K562 (cell line): ENCODE data around the gene ADPRHL1. TPM values are rescaled to one million over a fixed set of nuclear protein-coding genes. Genes with fewer than 3 reads are reported as not detected.

Experiments
- ATAC-seq: fragments of 200-7000 bp; cut with Tn5 transposase; 3 replicates; pipeline ENCODE4 v1.9.1; 2020; ENCODE audit warnings: moderate library complexity
- BruUV-seq: library from RNA; stranded (reverse); fragments of 400-500 nt; replicated peaks from 2 replicates; lab custom pipeline; 2021; lab: Mats Ljungman, UMichigan
- CTCF ChIA-PET: fragments of 300-600 bp; formaldehyde crosslinking; extraction: SDS; loops from one replicate; lab custom pipeline; 2021; ENCODE audit warnings: low intra/inter-chr PET ratio; lab: Yijun Ruan, JAX
- POLR2A ChIA-PET: fragments of 300-600, 350-650 bp; sonication (Branson Sonifier 250); formaldehyde crosslinking; extraction: SDS; loops from one replicate; lab custom pipeline; 2021; ENCODE audit warnings: antibody characterized with exemption, inconsistent platforms; lab: Yijun Ruan, JAX
- DNase-seq, 4 experiments: peaks; one replicate each; pipeline versions ENCODE4 v3.0.0 to v3.0.0-alpha.2; 2011 to 2018; ENCODE audit warnings: low spot score in 3 of 4, mixed read lengths in 3 of 4; ENCODE audit errors: extremely low read depth in 1 of 4
- FAIRE-seq: peaks from 2 replicates; lab custom pipeline; 2011; peaks lifted over from hg19 to GRCh38; lab: Jason Lieb, UNC
- H2AFZ ChIP-seq: 2 replicates; pipeline ENCODE4 v1.6.0; 2011; ENCODE audit warnings: low read depth, low read length, control low read depth, inconsistent platforms
- H3K27ac ChIP-seq: fragments of 200-600 bp; 3 replicates; pipeline ENCODE4 v1.8.0; 2011; ENCODE audit warnings: low read depth, mild to moderate bottlenecking, control low read depth, inconsistent platforms, low read length, moderate library complexity, mixed read lengths; ENCODE audit errors: extremely low read depth
- H3K27me3 ChIP-seq, 2 experiments: fragments of 300-600 bp in 1 of 2; 2 replicates in 1 of 2; 3 replicates in 1 of 2; pipeline versions ENCODE4 v1.6.0 to v1.8.0; 2011; ENCODE audit warnings: inconsistent platforms in 2 of 2, low read length in 2 of 2, mild to moderate bottlenecking in 1 of 2, mixed read lengths in 1 of 2, moderate library complexity in 1 of 2; ENCODE audit not compliant: control insufficient read depth in 2 of 2, insufficient read depth in 2 of 2
- H3K36me3 ChIP-seq: fragments of 300-600 bp; 3 replicates; pipeline ENCODE4 v1.8.0; 2011; ENCODE audit warnings: mild to moderate bottlenecking, low read length, inconsistent platforms; ENCODE audit not compliant: control insufficient read depth, insufficient read depth
- H3K4me1 ChIP-seq, 2 experiments: fragments of 200-600 bp in 1 of 2; replicated peaks in 1 of 2; 2 replicates in 1 of 2; 3 replicates in 1 of 2; pipeline versions ENCODE4 v1.5.1 to v1.8.0; 2011; ENCODE audit warnings: inconsistent platforms in 2 of 2, low read length in 2 of 2, mild to moderate bottlenecking in 1 of 2, mixed read lengths in 1 of 2, moderate library complexity in 1 of 2; ENCODE audit not compliant: control insufficient read depth in 2 of 2, insufficient read depth in 2 of 2
- H3K4me2 ChIP-seq: 2 replicates; pipeline ENCODE4 v1.6.1; 2011; ENCODE audit warnings: low read length, control low read depth, inconsistent platforms, mixed read lengths; ENCODE audit not compliant: insufficient read depth
- H3K4me3 ChIP-seq: fragments of 200-600 bp; sonication (generic), shearing (Covaris generic); 2 replicates; pipeline ENCODE4 v1.5.1; 2016; ENCODE audit warnings: control low read depth, inconsistent platforms
- H3K79me2 ChIP-seq: fragments of 200-600 bp; 3 replicates; pipeline ENCODE4 v1.8.0; 2011; ENCODE audit warnings: low read length, inconsistent platforms; ENCODE audit not compliant: control insufficient read depth, insufficient read depth
- H3K9ac ChIP-seq, 2 experiments: 2 replicates each; pipeline versions ENCODE4 v1.6.0 to v1.6.1; 2011; ENCODE audit warnings: low read depth in 2 of 2, low read length in 2 of 2, control low read depth in 1 of 2, inconsistent platforms in 1 of 2, mild to moderate bottlenecking in 1 of 2, mixed read lengths in 1 of 2; ENCODE audit not compliant: insufficient read depth in 1 of 2
- H3K9me1 ChIP-seq: one replicate; pipeline ENCODE4 v1.6.0; 2011; ENCODE audit warnings: inconsistent platforms, mild to moderate bottlenecking, low read length, moderate library complexity; ENCODE audit not compliant: control insufficient read depth, insufficient read depth
- H3K9me3 ChIP-seq: replicated peaks from 2 replicates; pipeline ENCODE4 v1.5.1; 2011; ENCODE audit warnings: low read depth, low read length, inconsistent platforms; ENCODE audit not compliant: control insufficient read depth, insufficient read depth
- H4K20me1 ChIP-seq: replicated peaks from 2 replicates; pipeline ENCODE4 v1.6.1; 2011; ENCODE audit warnings: low read length, inconsistent platforms, mixed read lengths; ENCODE audit not compliant: control insufficient read depth, insufficient read depth
- ESRRA ChIP-seq: fragments of 450-650 bp; IDR thresholded peaks from 2 replicates; pipeline ENCODE4 v1.6.1; 2014; ENCODE audit warnings: low read depth, mild to moderate bottlenecking, moderate library complexity, borderline replicate concordance
- L3MBTL2 ChIP-seq: fragments of 450-650 bp; IDR thresholded peaks from 2 replicates; pipeline ENCODE4 v1.6.1; 2016; ENCODE audit warnings: mild to moderate bottlenecking, moderate library complexity
- WGBS: fragments of 100-300 bp; shearing (Covaris generic); methylation state at CpG from one replicate; pipeline ENCODE4 v1.1.6; 2016; ENCODE audit warnings: low coverage, mixed read lengths; ENCODE audit not compliant: insufficient coverage; ENCODE audit errors: missing lambda C conversion rate; 5-methylcytosine and 5-hydroxymethylcytosine counted together
- in situ Hi-C: fragments of 300-500 bp; cut with MboI; formaldehyde crosslinking; loops from 4 replicates; pipeline ENCODE4 v1.15.0; 2018; ENCODE audit warnings: inconsistent platforms, mixed read lengths
- intact Hi-C: fragments of 100-400 bp; cut with micrococcal nuclease; formaldehyde crosslinking; loops from 2 replicates; pipeline ENCODE4 v1.14.2; 2022
- polyA plus RNA-seq, 8 experiments: library from polyadenylated mRNA; depleted of rRNA in 4 of 8; stranded (reverse) in 5 of 8; unstranded in 3 of 8; fragments of >200 nt; fragmentation: Nextera tagmentation in 2 of 8; fragmentation: Illumina TruSeq in 1 of 8; extraction: Ambion mirVana in 2 of 8; extraction: Trizol in 1 of 8; gene quantifications; 2 replicates each; pipeline versions ENCODE4 v1.2.1 to v1.2.3, GENCODE V29; 2011 to 2014; ENCODE audit warnings: inconsistent platforms in 1 of 8, missing spikeins in 1 of 8
- total RNA-seq, 7 experiments: library from RNA; depleted of rRNA in 6 of 7; stranded (reverse); fragments of >200 nt in 6 of 7; fragmentation: Illumina TruSeq in 2 of 7; extraction: Trizol in 2 of 7; gene quantifications; 2 replicates each; pipeline versions ENCODE4 v1.2.1 to v1.2.3, GENCODE V29; 2011 to 2021; ENCODE audit warnings: low replicate concordance in 1 of 7
- TF ChIP-seq, protein P1 (sequence below): sonication (generic); formaldehyde crosslinking; IDR thresholded peaks from 2 replicates; pipeline ENCODE4 v1.9.0; 2022; ENCODE audit warnings: mild to moderate bottlenecking, missing genetic modification reagents
- TF ChIP-seq, protein P2 (sequence below): sonication (generic); formaldehyde crosslinking; IDR thresholded peaks from 2 replicates; pipeline ENCODE4 v1.9.0; 2022; ENCODE audit warnings: mild to moderate bottlenecking, missing genetic modification reagents
- TF ChIP-seq, protein P3 (sequence below): fragments of 450-650 bp; formaldehyde crosslinking; conservative IDR thresholded peaks from 2 replicates; pipeline ENCODE4 v1.4.0; 2022; ENCODE audit warnings: mild to moderate bottlenecking, missing genetic modification characterization
- TF ChIP-seq, protein P4 (sequence below): fragments of 200-800 bp; sonication (Bioruptor generic); IDR thresholded peaks from 2 replicates; pipeline ENCODE4 v1.6.1; 2017; ENCODE audit warnings: missing genetic modification characterization, missing compliant biosample characterization

ADPRHL1 gene
- total and polyA plus RNA-seq, 9 of the 15 experiments (the other 6 are each of a cell fraction or from before 2014, with no cell fraction given) = 0.06 to 0.76 (median 0.37) TPM; not detected in 1

DNA sequence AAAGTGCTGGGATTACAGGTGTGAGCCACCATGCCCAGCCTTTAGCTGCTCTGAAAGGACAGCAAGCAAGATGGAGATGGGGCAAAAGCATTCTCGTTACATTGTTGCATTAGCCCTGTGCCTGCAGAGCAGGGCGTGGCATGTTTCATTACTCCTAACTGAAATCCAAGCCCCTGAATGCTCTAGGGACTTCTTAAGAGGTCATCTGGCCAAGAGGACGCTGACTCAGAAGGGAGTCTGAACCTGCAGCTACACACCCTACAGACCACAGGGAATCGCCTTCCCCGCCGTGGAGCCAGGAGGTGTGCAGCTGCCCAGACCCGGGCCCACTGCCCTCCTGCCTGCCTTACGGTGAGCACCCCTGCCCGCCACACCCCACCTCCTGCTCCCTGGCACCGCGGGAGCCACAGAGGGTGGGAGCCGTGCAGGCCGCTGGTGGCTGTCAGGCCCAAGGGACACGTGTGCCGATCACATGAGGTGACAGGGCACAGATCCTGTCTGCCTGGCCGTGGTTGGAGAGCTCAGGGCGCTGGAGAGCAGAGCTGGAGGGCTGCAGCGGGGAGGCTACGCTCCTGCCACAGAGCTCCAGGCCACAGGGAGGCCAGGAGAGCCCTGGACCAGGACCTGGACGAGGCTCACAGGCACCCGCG lies 27.2 kb downstream of the ADPRHL1 start:
- in situ Hi-C loops = no loop called here

More for the DNA sequence above, 27.2 kb downstream of the ADPRHL1 start:
- peaks cover 10 to 67% of the 10 kb centered on the region in 2 experiments; a peak in 4 of 5 replicates for H3K27me3 ChIP-seq
- no peaks in the 10 kb centered on the region for H3K9me3 ChIP-seq
- peaks cover 4% of the 10 kb centered on the region; the same call in 1 of the 2 replicates for H4K20me1 ChIP-seq
- H3K4me3 ChIP-seq = no peak overlapping the region
- intact Hi-C loops = no loop called here
- 18% methylated on average over 15 of the region's 22 CpGs for WGBS
- ATAC-seq = peak; percentile 19; the same call in 2 of the 3 replicates
- no peaks in the 10 kb centered on the region for H3K36me3 ChIP-seq
- no peak for FAIRE-seq
- ChIA-PET CTCF (no interaction called here), POLR2A (no interaction called here)
- no peak overlapping the region for H2AFZ ChIP-seq
- no peak overlapping the region for H3K4me2 ChIP-seq
- H3K9ac ChIP-seq = no peak overlapping the region
- no peaks in the 10 kb centered on the region for H3K9me1 ChIP-seq
- no peaks in the 10 kb centered on the region for H3K79me2 ChIP-seq
- DNase-seq = no peak
- no peak overlapping the region for H3K27ac ChIP-seq
- peaks cover 0 to 27% of the 10 kb centered on the region in 2 experiments; a peak in 3 of 5 replicates for H3K4me1 ChIP-seq
- TF ChIP-seq ESRRA (0 out of 2 replicates have a peak, but pooled peaks have one; percentile 32), L3MBTL2 (0 out of 2 replicates have a peak, but pooled peaks have one; percentile 15)
- TF ChIP-seq, protein P1, sequence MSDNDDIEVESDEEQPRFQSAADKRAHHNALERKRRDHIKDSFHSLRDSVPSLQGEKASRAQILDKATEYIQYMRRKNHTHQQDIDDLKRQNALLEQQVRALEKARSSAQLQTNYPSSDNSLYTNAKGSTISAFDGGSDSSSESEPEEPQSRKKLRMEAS (CRISPR knock-in tag) = 0 out of 2 replicates have a peak, but pooled peaks have one; percentile 38
- TF ChIP-seq, protein P2, sequence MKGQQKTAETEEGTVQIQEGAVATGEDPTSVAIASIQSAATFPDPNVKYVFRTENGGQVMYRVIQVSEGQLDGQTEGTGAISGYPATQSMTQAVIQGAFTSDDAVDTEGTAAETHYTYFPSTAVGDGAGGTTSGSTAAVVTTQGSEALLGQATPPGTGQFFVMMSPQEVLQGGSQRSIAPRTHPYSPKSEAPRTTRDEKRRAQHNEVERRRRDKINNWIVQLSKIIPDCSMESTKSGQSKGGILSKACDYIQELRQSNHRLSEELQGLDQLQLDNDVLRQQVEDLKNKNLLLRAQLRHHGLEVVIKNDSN = peak; percentile 54; the same call in 1 of the 2 replicates
- TF ChIP-seq, protein P3, sequence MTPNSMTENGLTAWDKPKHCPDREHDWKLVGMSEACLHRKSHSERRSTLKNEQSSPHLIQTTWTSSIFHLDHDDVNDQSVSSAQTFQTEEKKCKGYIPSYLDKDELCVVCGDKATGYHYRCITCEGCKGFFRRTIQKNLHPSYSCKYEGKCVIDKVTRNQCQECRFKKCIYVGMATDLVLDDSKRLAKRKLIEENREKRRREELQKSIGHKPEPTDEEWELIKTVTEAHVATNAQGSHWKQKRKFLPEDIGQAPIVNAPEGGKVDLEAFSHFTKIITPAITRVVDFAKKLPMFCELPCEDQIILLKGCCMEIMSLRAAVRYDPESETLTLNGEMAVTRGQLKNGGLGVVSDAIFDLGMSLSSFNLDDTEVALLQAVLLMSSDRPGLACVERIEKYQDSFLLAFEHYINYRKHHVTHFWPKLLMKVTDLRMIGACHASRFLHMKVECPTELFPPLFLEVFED = no peak
- TF ChIP-seq, protein P4, sequence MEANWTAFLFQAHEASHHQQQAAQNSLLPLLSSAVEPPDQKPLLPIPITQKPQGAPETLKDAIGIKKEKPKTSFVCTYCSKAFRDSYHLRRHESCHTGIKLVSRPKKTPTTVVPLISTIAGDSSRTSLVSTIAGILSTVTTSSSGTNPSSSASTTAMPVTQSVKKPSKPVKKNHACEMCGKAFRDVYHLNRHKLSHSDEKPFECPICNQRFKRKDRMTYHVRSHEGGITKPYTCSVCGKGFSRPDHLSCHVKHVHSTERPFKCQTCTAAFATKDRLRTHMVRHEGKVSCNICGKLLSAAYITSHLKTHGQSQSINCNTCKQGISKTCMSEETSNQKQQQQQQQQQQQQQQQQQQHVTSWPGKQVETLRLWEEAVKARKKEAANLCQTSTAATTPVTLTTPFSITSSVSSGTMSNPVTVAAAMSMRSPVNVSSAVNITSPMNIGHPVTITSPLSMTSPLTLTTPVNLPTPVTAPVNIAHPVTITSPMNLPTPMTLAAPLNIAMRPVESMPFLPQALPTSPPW = no peak
- BruUV-seq = no TSS peak
